GM18517 (cell line): ENCODE results near the gene FER.
"Not testable (repeated sequence)": the region's sequence is repeated elsewhere in the genome, so short reads cannot be mapped to it uniquely, and the experiment has no call there.

Experiments
- ATAC-seq: cut with Tn5 transposase; IDR thresholded peaks from one replicate; pipeline ENCODE4 v1.9.1; 2021; ENCODE audit warnings: mild to moderate bottlenecking, moderate library complexity; ENCODE audit not compliant: unreplicated experiment

FER gene

GRCh38 chr5:108947164-108947563 lies 199.5 kb downstream of the FER start:
- ATAC-seq = no peak

- ATAC-seq = no peak
These were observed 202.6 kb downstream of the FER start for GRCh38 chr5:108950276-108950675.

- ATAC-seq = no peak
These were observed 206.2 kb downstream of the FER start for GRCh38 chr5:108953940-108954339.

- ATAC-seq = no peak
These were observed 209.6 kb downstream of the FER start for GRCh38 chr5:108957333-108957732.

- no peak for ATAC-seq
These were observed 219.2 kb downstream of the FER start for GRCh38 chr5:108966910-108967309.

GRCh38 chr5:108974594-108974993 lies 226.9 kb downstream of the FER start:
- no peak for ATAC-seq

- ATAC-seq = no peak
These were observed 228.0 kb downstream of the FER start for GRCh38 chr5:108975697-108976096.

GRCh38 chr5:108983461-108984092 lies 235.9 kb downstream of the FER start:
- no peak for ATAC-seq

GRCh38 chr5:108989761-108990392 lies 242.2 kb downstream of the FER start:
- no peak for ATAC-seq

- ATAC-seq = not testable (repeated sequence)
These were observed 244.8 kb downstream of the FER start for GRCh38 chr5:108992396-108993085.

- ATAC-seq = not testable (repeated sequence)
These were observed 245.7 kb downstream of the FER start for GRCh38 chr5:108993440-108993839.

- ATAC-seq = no peak
These were observed 250.0 kb downstream of the FER start for GRCh38 chr5:108997720-108998119.

GRCh38 chr5:108998216-108998615 lies 250.5 kb downstream of the FER start:
- ATAC-seq = no peak

GRCh38 chr5:109003928-109004327 lies 256.2 kb downstream of the FER start:
- ATAC-seq = no peak

- ATAC-seq = no peak
These were observed 257.8 kb downstream of the FER start for GRCh38 chr5:109005297-109006009.

- ATAC-seq = no peak
These were observed 258.4 kb downstream of the FER start for GRCh38 chr5:109006129-109006528.

- no peak for ATAC-seq
These were observed 268.6 kb downstream of the FER start for GRCh38 chr5:109016300-109016699.

- no peak for ATAC-seq
These were observed 274.4 kb downstream of the FER start for GRCh38 chr5:109022056-109022455.

- ATAC-seq = not testable (repeated sequence)
These were observed 278.0 kb downstream of the FER start for GRCh38 chr5:109025729-109026128.

GRCh38 chr5:109027983-109028607 lies 280.4 kb downstream of the FER start:
- ATAC-seq = no peak
